Muscle layer of colon (tissue), 2 donors: ENCODE data around the gene GRAP.
"Not testable (repeated sequence)": the region's sequence is repeated elsewhere in the genome, so short reads cannot be mapped to it uniquely, and the experiment has no call there.

Experiments used
- H3K27ac ChIP-seq: one replicate; pipeline ENCODE4 v1.7.0; 2013; ENCODE audit warnings: low read depth, mild to moderate bottlenecking, low read length, moderate library complexity
- H3K27me3 ChIP-seq, 2 donors: one replicate each; pipeline ENCODE4 v1.7.0; 2013; ENCODE audit warnings: low read length in 2 of 2, mild to moderate bottlenecking in 2 of 2; ENCODE audit not compliant: insufficient read depth in 2 of 2, control insufficient read depth in 1 of 2
- H3K36me3 ChIP-seq: one replicate; pipeline ENCODE4 v1.7.0; 2013; ENCODE audit warnings: mild to moderate bottlenecking, low read length; ENCODE audit not compliant: insufficient read depth
- H3K4me1 ChIP-seq: one replicate; pipeline ENCODE4 v1.7.0; 2013; ENCODE audit warnings: mild to moderate bottlenecking, low read length; ENCODE audit not compliant: insufficient read depth
- H3K4me3 ChIP-seq, 2 donors: one replicate each; pipeline ENCODE4 v1.7.0; 2013; ENCODE audit warnings: low read length in 2 of 2, low read depth in 1 of 2, mild to moderate bottlenecking in 1 of 2, moderate library complexity in 1 of 2
- H3K9ac ChIP-seq: one replicate; pipeline ENCODE4 v1.7.0; 2013; ENCODE audit warnings: low read length
- H3K9me3 ChIP-seq: one replicate; pipeline ENCODE4 v1.7.0; 2013; ENCODE audit warnings: mild to moderate bottlenecking, low read length
- donor health status: abdominal sarcoma.
- donor health status: Adenocarcinoma of cecum.

The GRAP gene

DNA sequence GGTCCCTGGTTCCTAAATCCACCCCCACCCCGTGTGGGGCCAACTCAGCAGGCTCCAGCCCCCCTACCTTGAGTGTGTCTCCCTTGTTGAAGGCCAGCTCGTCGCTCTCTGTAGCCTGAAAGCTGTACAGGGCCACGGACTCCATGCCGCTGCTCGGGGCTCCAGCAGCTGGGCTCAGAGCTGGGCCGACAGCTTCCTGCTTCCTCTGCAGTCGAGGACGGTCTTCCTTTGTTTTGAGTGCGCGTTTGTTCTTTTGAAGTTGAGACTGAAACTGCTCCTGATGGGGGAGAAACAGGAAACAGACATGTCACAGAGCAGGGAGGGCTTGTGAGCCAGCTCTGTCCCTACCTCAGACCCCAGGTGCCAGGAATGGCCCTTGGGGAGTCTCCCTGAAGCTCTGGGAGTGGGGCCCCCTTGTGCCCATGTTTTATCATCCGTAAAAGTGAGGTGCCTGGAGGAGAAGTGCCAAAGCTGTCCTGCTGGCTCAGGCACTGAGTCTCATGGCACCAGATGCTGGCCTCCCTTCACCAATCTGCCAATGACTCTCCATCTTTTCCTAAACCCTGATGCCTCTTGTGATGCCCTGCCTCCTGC is at the start of gene GRAP:
TSS of gene GRAP (minus strand) at position 176 of the 594 bp plus-strand sequence. CDS start at position 145, 31 bp downstream.
- not testable (repeated sequence) for H3K9me3 ChIP-seq, H3K36me3 ChIP-seq, H3K4me3 ChIP-seq

DNA sequence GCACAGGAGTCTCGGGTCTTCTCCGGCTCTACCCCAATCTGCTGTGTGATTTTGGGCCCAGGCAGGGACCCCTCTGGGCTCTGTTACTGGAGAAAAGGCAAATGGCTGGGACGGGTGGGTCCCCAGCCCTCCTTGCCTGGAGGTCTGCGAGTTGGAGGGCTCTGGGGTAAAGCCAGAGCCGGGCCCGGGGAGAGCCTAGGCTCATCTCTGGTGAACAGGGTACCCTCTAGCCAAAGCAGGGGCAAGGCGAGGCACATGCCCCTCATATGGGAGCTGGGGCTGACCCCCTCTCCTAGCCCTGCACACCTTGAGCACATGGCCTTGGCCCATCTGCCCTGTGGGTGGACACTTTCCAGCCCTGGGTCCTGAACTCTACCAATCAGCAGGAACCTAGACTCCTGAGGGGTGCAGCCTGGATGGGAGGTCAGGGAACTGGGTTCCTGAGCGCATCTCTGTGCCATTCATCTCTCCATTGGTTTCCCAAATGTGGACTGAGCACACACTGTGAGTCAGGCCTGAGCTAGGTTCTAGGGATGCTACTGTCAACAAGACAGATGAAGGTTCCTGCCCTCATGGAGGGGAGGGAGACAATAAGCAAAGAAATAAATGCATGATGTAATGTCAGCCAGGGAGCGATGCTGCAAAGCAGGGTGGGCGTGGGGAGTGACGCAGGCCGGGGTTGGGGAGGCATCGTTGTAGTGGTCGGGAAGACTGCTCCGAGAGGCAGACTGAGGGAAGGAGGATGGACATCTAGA is 47.1 kb upstream of the GRAP start:
- not testable (repeated sequence) for H3K27me3 ChIP-seq, H3K9ac ChIP-seq, H3K9me3 ChIP-seq, H3K4me3 ChIP-seq, H3K4me1 ChIP-seq, H3K27ac ChIP-seq, H3K36me3 ChIP-seq

More for the DNA sequence above, at the start of gene GRAP:
- H3K27me3 ChIP-seq, H3K9ac ChIP-seq, H3K4me1 ChIP-seq, H3K27ac ChIP-seq: not testable (repeated sequence)

DNA sequence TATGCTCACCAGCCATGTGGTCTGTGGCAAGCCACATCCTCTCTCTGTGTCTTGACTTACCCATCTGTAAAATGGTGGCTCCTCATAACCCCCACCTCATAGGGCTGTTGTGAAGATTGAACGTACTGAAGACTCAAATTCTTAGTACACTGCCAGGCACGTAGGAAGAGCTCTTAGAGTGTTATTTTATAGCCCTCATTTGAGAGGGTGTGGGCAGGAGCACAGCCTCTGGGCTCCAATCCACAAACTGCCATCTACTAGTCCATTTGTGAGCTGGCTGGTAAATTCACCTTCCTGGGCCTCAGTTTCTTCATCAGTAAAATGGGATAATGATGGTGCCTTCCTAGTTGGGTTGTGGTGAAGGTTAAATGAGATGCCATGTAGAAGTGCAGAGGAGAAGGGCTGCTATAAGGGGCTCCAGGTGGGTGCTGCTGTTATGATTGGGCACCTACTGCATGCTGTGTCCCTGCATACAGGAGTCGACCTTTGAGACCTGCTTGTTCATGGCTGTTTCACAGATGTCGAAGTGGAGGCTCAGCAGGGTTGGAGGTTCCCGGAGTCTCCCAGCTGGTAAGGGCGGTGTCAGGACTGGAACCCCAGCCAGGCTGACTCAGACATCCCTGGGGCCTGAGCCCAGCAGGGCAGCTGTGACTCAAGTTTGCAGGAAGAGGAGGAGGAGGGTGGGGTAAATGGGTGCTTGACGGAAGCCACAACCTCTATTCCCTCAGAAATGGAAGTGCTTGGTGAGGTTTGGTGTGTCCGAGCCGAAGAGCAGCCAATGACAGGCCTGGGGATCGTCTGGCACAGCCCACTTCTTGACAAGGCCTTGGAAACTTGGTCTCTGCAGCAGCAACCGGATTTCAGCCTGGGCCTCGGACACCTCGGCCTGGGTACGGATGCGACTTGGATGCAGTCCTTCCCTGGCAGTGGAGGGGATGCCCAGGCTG is 46.3 kb upstream of the GRAP start:
- H3K4me3 ChIP-seq, H3K27me3 ChIP-seq, H3K27ac ChIP-seq, H3K9me3 ChIP-seq, H3K36me3 ChIP-seq, H3K4me1 ChIP-seq, H3K9ac ChIP-seq: not testable (repeated sequence)

DNA sequence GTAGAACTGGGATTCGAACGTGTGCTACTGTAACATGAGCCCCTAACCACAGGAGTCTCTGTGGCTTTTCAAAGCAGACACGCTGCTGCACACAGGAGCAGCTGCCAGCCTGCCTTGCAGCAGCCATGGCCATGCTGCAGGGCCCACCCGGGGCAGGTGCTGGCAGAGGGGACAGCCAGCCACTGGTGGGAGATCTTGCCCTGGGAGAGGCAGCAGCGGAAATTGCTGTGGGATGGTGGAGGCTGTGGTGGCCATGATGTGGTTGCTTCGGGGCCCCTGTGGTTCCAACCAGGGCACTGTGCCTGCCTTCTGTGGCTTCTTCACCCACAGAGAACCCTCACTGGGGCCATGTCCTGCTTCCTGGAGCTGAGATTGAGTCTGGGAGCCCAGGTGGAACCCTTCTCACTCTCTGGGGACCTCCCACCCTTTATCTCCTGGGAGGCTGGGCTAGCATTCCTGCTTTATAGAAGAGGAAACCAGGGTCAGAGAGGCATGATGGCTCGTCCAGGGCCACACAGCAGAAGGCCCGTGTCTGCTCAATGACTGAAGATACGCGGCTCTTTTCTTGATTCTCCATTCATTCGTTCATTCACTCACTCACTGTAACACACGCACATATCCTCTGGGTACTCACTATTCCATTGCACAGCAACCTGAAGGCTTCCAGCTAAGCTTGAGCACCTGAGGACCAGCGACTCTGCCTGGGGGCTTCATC is 43.5 kb upstream of the GRAP start:
- H3K4me3 ChIP-seq, H3K4me1 ChIP-seq, H3K9me3 ChIP-seq, H3K9ac ChIP-seq, H3K27ac ChIP-seq, H3K36me3 ChIP-seq, H3K27me3 ChIP-seq: not testable (repeated sequence)

DNA sequence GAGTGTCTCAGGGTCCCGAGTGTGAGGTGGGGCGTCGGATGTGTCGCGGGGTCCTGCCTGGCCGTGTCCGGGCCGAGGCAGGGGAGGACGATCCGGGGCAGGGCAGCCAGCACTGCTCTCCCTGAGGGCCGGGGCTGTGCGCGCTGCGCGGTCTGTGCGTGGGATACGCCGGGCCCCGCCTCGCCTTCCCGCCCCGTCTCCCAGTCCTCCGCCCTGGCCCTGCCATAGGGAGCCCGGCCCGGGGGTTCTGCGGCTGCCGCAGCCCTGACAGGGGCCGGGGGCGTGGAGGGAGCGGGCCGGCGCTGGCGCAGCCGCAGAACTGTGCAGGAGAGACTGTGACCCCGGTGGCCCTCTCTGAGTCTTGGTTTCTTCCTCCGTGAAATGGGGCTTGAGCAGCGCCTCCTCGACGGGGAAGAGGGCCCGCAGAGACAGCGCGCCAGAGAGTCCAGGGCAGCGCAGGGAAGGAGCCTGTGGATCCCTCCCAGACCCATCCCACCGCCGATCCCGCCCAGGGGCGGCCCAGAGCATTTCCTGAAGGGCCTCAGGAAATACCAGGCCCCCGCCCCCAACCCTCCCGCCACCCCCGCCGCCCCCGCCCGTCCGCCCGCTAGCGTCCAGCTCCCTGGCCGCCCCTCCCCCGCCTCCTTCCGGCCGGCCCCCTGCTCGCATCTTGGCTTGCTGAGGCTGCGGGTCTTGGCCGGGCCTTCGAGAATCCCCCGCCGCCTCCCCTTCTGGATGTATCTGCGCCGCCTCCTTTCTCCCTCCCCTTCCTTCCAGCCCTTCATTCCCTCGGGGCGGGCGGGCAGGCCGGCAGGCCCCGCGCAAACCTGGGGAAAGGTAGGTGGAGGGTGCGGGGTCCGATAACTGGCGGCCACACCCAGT is 42.3 kb upstream of the GRAP start:
- not testable (repeated sequence) for H3K27me3 ChIP-seq, H3K27ac ChIP-seq, H3K4me3 ChIP-seq, H3K36me3 ChIP-seq, H3K9ac ChIP-seq, H3K4me1 ChIP-seq, H3K9me3 ChIP-seq

DNA sequence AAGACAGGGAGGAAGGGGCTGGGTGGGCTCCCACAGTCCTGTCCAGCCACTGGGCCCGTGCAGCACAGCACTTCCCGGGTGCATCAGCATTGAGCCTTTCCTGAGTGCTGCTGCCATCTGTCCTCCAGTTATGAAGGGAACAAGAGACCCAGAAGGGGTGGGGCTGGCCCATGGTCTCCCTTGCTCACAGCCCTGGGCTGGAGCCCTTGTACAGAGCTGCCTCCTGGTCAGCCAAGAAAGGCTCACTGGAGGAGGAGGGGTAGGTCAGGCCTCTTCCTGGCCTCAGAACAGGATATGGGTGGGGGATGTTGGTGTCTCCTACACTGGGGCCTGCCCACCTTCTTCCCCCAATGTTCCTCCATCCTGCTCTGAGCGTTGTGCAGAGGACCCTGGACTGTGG is 30.6 kb upstream of the GRAP start:
- H3K9ac ChIP-seq, H3K36me3 ChIP-seq, H3K27me3 ChIP-seq, H3K27ac ChIP-seq, H3K4me3 ChIP-seq, H3K9me3 ChIP-seq, H3K4me1 ChIP-seq: not testable (repeated sequence)

DNA sequence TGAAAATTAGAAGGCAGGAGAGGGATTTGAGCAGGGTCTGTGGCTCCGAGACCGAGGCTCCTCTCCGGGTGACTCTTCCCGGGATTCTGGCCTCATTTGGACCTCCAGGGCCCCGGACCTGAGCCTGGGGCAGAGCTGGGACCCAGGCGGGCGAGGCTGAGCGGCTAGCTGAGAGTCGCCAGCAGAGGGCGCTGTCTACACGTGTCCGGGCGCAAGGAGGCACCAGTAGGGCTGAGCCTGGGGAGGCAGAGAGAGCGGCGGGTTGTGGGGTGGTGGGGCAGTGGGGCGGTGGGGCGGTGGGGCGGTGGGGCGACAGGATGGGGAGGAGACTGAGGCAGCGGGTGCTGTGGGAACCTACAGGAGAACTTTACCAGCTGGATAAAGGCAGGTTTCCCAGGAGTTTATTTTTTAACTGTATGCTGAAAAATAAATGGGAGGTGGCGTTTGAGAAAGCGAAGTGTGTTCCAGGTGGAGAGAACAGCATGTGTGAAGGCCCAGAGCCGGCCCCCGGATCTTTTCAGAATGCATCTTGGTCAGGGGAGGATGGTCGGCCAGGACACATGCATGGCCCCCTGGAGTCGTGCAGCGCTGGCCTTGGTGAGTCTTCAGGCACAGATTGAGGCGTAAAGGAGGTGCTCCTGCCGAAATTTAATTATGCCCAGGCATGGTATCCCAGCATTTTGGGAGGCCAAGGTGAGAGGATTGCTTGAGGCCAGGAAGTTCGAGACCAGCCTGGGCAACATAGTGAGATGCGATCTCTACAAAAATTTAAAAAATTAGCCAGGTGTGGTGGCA is 29.8 kb upstream of the GRAP start:
- H3K27me3 ChIP-seq, H3K36me3 ChIP-seq, H3K27ac ChIP-seq, H3K4me3 ChIP-seq, H3K4me1 ChIP-seq, H3K9ac ChIP-seq, H3K9me3 ChIP-seq: not testable (repeated sequence)

DNA sequence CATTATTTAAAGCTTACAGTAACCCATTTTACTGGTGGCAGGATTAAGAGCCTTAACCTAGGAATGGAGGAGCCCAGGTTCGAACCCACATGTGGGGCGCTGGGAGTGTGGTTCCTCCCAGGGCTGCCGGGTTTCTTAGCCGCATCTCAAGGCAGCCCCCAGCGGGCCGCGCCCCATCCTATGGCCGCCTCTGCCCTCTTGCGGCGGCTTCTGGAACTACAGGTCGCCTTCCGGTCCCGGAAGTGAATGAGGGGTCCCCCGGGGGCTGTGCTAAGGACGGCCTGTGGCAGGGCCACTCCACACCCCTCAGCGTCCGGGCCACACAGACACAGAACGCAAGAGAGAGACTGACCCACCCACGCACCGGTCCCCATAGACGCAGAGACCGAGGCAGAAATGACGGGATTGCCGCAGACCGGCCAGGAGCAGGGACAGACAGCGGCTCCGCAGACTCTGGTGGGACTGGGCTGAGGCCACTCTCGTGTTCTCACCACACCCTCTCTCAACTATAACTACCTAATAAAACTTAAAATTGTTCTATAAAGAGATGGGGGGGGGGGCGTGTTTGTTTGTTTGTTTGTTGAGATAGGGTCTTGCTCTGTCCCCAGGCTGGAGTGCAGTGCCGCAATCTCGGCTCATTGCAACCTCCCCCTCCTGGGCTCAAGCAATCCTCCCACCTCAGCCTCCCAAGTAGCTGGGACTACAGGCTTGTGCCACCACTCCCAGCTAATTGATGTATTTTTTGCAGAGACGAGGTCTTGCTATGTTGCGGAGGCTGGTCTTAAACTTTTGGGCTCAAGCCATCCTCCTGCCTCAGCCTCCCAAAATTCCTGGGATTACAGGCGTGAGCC is 23.8 kb upstream of the GRAP start:
- H3K9me3 ChIP-seq, H3K4me3 ChIP-seq, H3K9ac ChIP-seq, H3K27me3 ChIP-seq, H3K4me1 ChIP-seq, H3K27ac ChIP-seq, H3K36me3 ChIP-seq: not testable (repeated sequence)

DNA sequence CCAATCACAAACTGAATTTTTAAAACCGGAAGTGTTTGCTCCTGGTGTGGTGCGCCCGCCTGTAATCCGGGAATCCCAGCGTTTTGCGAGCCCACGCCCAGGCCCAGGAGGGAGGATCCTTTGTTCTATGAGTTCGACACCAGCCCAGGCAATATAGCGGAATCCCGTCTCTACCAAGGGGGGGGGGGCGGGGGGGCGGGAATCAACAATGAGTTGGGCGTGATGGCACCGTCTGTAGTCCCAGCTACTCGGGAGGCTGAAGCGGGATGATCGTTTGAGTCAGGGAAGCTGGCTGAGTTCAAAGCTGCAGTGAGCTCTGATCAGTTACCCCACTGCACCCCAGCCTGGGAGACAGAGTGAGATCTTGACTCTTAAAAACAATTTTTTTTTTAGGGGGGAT is 17.6 kb upstream of the GRAP start:
- not testable (repeated sequence) for H3K9ac ChIP-seq, H3K4me1 ChIP-seq, H3K36me3 ChIP-seq, H3K9me3 ChIP-seq, H3K27ac ChIP-seq, H3K27me3 ChIP-seq, H3K4me3 ChIP-seq
